T-helper 1 cell (primary cell): ENCODE results near the gene SLC24A1.

Experiments
- DNase-seq, 5 donors: peaks; one replicate each; pipeline ENCODE4 v3.0.0-alpha.2; 2012 to 2020

Gene SLC24A1

GRCh38 chr15:65653801-65654521 lies 32.2 kb downstream of the SLC24A1 start:
- DNase-seq, result no peak

GRCh38 chr15:65655026-65655425 lies 33.3 kb downstream of the SLC24A1 start:
- no peak for DNase-seq

- DNase-seq, result no peak
Measured at GRCh38 chr15:65655457-65655856, 33.7 kb downstream of the SLC24A1 start.

- DNase-seq, result no peak
Measured at GRCh38 chr15:65659502-65660052, 37.8 kb downstream of the SLC24A1 start.

- DNase-seq, result no peak
Measured at GRCh38 chr15:65660927-65661326, 39.2 kb downstream of the SLC24A1 start.

GRCh38 chr15:65663521-65663920 lies 41.8 kb downstream of the SLC24A1 start:
- no peak for DNase-seq

- no peak for DNase-seq
Measured at GRCh38 chr15:65666257-65666656, 44.5 kb downstream of the SLC24A1 start.

- no peak for DNase-seq
Measured at GRCh38 chr15:65675551-65675950, 53.8 kb downstream of the SLC24A1 start.

GRCh38 chr15:65676123-65676522 lies 54.4 kb downstream of the SLC24A1 start:
- DNase-seq, result no peak

- no peak for DNase-seq
Measured at GRCh38 chr15:65680544-65680943, 58.8 kb downstream of the SLC24A1 start.

- DNase-seq, result no peak
Measured at GRCh38 chr15:65682404-65682911, 60.7 kb downstream of the SLC24A1 start.

GRCh38 chr15:65688462-65688861 lies 66.7 kb downstream of the SLC24A1 start:
- no peak for DNase-seq

- DNase-seq, result no peak
Measured at GRCh38 chr15:65690173-65690572, 68.4 kb downstream of the SLC24A1 start.

- DNase-seq, result no peak
Measured at GRCh38 chr15:65690778-65691177, 69.0 kb downstream of the SLC24A1 start.

- no peak for DNase-seq
Measured at GRCh38 chr15:65695081-65695480, 73.3 kb downstream of the SLC24A1 start.
